ENCODE results near the gene DSCAML1.

Gene DSCAML1

GRCh38 chr11:117686711-117687110 is 110.3 kb downstream of the DSCAML1 start:
- peaks cover 7% of the 10 kb centered on the region for H3K27me3 Mint-ChIP-seq
- H3K4me1 Mint-ChIP-seq, result no peaks in the 10 kb centered on the region
- H3K36me3 Mint-ChIP-seq (ENCODE audit: low read depth), result no peaks in the 10 kb centered on the region
- no peak overlapping the region for H3K4me3 Mint-ChIP-seq
- DNase-seq (no peak), ATAC-seq (no peak)
- no peak overlapping the region for H3K27ac Mint-ChIP-seq
- H3K9me3 Mint-ChIP-seq, result no peaks in the 10 kb centered on the region

GRCh38 chr11:117685566-117685965 is 111.5 kb downstream of the DSCAML1 start:
- ATAC-seq, result no peak
- Mint-ChIP-seq H3K4me3 (no peak overlapping the region), H3K27ac (no peak overlapping the region)

GRCh38 chr11:117684731-117685130 is 112.3 kb downstream of the DSCAML1 start:
- Mint-ChIP-seq H3K9me3 (no peaks in the 10 kb centered on the region), H3K27ac (no peak overlapping the region), H3K27me3 (peaks cover 7% of the 10 kb centered on the region), H3K4me1 (no peaks in the 10 kb centered on the region), H3K36me3 (ENCODE audit: low read depth) (no peaks in the 10 kb centered on the region), H3K4me3 (no peak overlapping the region)
- ATAC-seq (no peak), DNase-seq (no peak)

More at GRCh38 chr11:117685566-117685965, 111.5 kb downstream of the DSCAML1 start:
- Mint-ChIP-seq H3K36me3 (ENCODE audit: low read depth) (no peaks in the 10 kb centered on the region), H3K9me3 (no peaks in the 10 kb centered on the region), H3K4me1 (no peaks in the 10 kb centered on the region), H3K27me3 (peaks cover 7% of the 10 kb centered on the region)
- DNase-seq, result no peak

GRCh38 chr11:117684111-117684510 is 112.9 kb downstream of the DSCAML1 start:
- no peak for ATAC-seq
- H3K27me3 Mint-ChIP-seq, result peaks cover 7% of the 10 kb centered on the region
- H3K36me3 Mint-ChIP-seq (ENCODE audit: low read depth), result no peaks in the 10 kb centered on the region
- H3K27ac Mint-ChIP-seq, result no peak overlapping the region
- H3K4me1 Mint-ChIP-seq, result no peaks in the 10 kb centered on the region
- no peak overlapping the region for H3K4me3 Mint-ChIP-seq
- no peaks in the 10 kb centered on the region for H3K9me3 Mint-ChIP-seq
- no peak for DNase-seq

GRCh38 chr11:117681438-117681837 is 115.6 kb downstream of the DSCAML1 start:
- Mint-ChIP-seq H3K4me1 (no peaks in the 10 kb centered on the region), H3K4me3 (no peak overlapping the region), H3K27me3 (peaks cover 4% of the 10 kb centered on the region), H3K27ac (no peak overlapping the region), H3K9me3 (no peaks in the 10 kb centered on the region), H3K36me3 (ENCODE audit: low read depth) (no peaks in the 10 kb centered on the region)
- ATAC-seq, result no peak
- no peak for DNase-seq

GRCh38 chr11:117679461-117679860 is 117.6 kb downstream of the DSCAML1 start:
- no peak overlapping the region for H3K27ac Mint-ChIP-seq
- H3K4me1 Mint-ChIP-seq, result no peaks in the 10 kb centered on the region
- H3K27me3 Mint-ChIP-seq, result peaks cover 2% of the 10 kb centered on the region
- DNase-seq (no peak), ATAC-seq (no peak)
- H3K4me3 Mint-ChIP-seq, result no peak overlapping the region
- no peaks in the 10 kb centered on the region for H3K36me3 Mint-ChIP-seq (ENCODE audit: low read depth)
- no peaks in the 10 kb centered on the region for H3K9me3 Mint-ChIP-seq

GRCh38 chr11:117678658-117679406 is 118.2 kb downstream of the DSCAML1 start:
- Mint-ChIP-seq H3K27ac (no peak overlapping the region), H3K4me1 (no peaks in the 10 kb centered on the region), H3K9me3 (no peaks in the 10 kb centered on the region), H3K27me3 (no peaks in the 10 kb centered on the region), H3K36me3 (ENCODE audit: low read depth) (no peaks in the 10 kb centered on the region), H3K4me3 (no peak overlapping the region)
- no peak for ATAC-seq
- DNase-seq, result no peak

GRCh38 chr11:117677729-117678310 is 119.2 kb downstream of the DSCAML1 start:
- Mint-ChIP-seq H3K4me1 (no peaks in the 10 kb centered on the region), H3K9me3 (no peaks in the 10 kb centered on the region), H3K36me3 (ENCODE audit: low read depth) (no peaks in the 10 kb centered on the region), H3K27ac (no peak overlapping the region), H3K27me3 (no peaks in the 10 kb centered on the region), H3K4me3 (no peak overlapping the region)
- ATAC-seq (no peak), DNase-seq (no peak)

GRCh38 chr11:117676501-117676900 is 120.5 kb downstream of the DSCAML1 start:
- DNase-seq (no peak), ATAC-seq (no peak)
- H3K36me3 Mint-ChIP-seq (ENCODE audit: low read depth), result no peaks in the 10 kb centered on the region
- no peak overlapping the region for H3K27ac Mint-ChIP-seq
- no peaks in the 10 kb centered on the region for H3K27me3 Mint-ChIP-seq
- H3K4me1 Mint-ChIP-seq, result no peaks in the 10 kb centered on the region
- H3K4me3 Mint-ChIP-seq, result no peak overlapping the region
- no peaks in the 10 kb centered on the region for H3K9me3 Mint-ChIP-seq

- DNase-seq (no peak), ATAC-seq (no peak)
- Mint-ChIP-seq H3K9me3 (no peaks in the 10 kb centered on the region), H3K27ac (no peak overlapping the region), H3K27me3 (no peaks in the 10 kb centered on the region), H3K36me3 (ENCODE audit: low read depth) (no peaks in the 10 kb centered on the region), H3K4me1 (no peaks in the 10 kb centered on the region), H3K4me3 (no peak overlapping the region)
These were observed 123.4 kb downstream of the DSCAML1 start for GRCh38 chr11:117673602-117674001.

- ATAC-seq, result no peak
- Mint-ChIP-seq H3K27ac (no peak overlapping the region), H3K36me3 (ENCODE audit: low read depth) (no peaks in the 10 kb centered on the region), H3K27me3 (no peaks in the 10 kb centered on the region), H3K9me3 (no peaks in the 10 kb centered on the region), H3K4me3 (no peak overlapping the region), H3K4me1 (no peaks in the 10 kb centered on the region)
- DNase-seq, result no peak
These were observed 125.6 kb downstream of the DSCAML1 start for GRCh38 chr11:117671370-117671769.

GRCh38 chr11:117670924-117671323 is 126.1 kb downstream of the DSCAML1 start:
- no peaks in the 10 kb centered on the region for H3K36me3 Mint-ChIP-seq (ENCODE audit: low read depth)
- H3K4me3 Mint-ChIP-seq, result no peak overlapping the region
- H3K27ac Mint-ChIP-seq, result no peak overlapping the region
- DNase-seq (no peak), ATAC-seq (no peak)
- no peaks in the 10 kb centered on the region for H3K4me1 Mint-ChIP-seq
- H3K27me3 Mint-ChIP-seq, result no peaks in the 10 kb centered on the region
- no peaks in the 10 kb centered on the region for H3K9me3 Mint-ChIP-seq

- no peaks in the 10 kb centered on the region for H3K9me3 Mint-ChIP-seq
- no peaks in the 10 kb centered on the region for H3K36me3 Mint-ChIP-seq (ENCODE audit: low read depth)
- H3K4me1 Mint-ChIP-seq, result no peaks in the 10 kb centered on the region
- no peak overlapping the region for H3K27ac Mint-ChIP-seq
- DNase-seq (no peak), ATAC-seq (no peak)
- H3K27me3 Mint-ChIP-seq, result no peaks in the 10 kb centered on the region
- H3K4me3 Mint-ChIP-seq, result no peak overlapping the region
These were observed 126.6 kb downstream of the DSCAML1 start for GRCh38 chr11:117670443-117670842.

- Mint-ChIP-seq H3K4me3 (no peak overlapping the region), H3K27me3 (no peaks in the 10 kb centered on the region), H3K27ac (no peak overlapping the region), H3K4me1 (peaks cover 2% of the 10 kb centered on the region), H3K9me3 (no peaks in the 10 kb centered on the region), H3K36me3 (ENCODE audit: low read depth) (no peaks in the 10 kb centered on the region)
- ATAC-seq (no peak), DNase-seq (no peak)
These were observed 127.4 kb downstream of the DSCAML1 start for GRCh38 chr11:117669616-117670015.

GRCh38 chr11:117669062-117669461 is 128.0 kb downstream of the DSCAML1 start:
- Mint-ChIP-seq H3K36me3 (ENCODE audit: low read depth) (no peaks in the 10 kb centered on the region), H3K9me3 (no peaks in the 10 kb centered on the region), H3K27me3 (no peaks in the 10 kb centered on the region), H3K4me1 (peaks cover 2% of the 10 kb centered on the region), H3K27ac (no peak overlapping the region), H3K4me3 (no peak overlapping the region)
- ATAC-seq (no peak), DNase-seq (no peak)
